ENCODE data around the gene XYLT1.

The XYLT1 gene

GRCh38 chr16:17359788-17360390 is 110.9 kb downstream of the XYLT1 start:
- DNase-seq (ENCODE audit: low read depth in 2 of 3, low spot score in 2 of 3), result peak in 1 of 3 experiments; percentile 41

DNA sequence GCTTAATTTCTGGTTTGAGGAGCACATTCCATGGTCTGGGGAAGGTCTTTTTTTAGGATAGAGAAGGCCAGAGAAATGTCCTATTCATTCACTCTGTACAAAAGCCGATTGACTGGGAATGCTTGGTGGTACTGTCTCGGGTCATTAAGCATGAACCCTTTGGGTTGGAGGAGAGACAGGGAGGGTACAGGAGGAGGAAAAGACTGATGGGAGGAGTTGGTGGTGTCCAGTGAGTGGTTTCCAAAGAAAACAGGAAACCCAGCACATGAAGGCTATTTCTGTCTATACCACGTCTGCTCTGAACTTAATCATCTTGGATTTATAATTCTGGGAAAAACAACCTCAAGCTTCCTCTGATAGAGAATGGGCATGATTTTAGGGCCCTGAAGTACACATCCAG is 111.9 kb downstream of the XYLT1 start:
- no peak for DNase-seq (ENCODE audit: low read depth in 2 of 3, low spot score in 2 of 3)

GRCh38 chr16:17358355-17358754 is 112.4 kb downstream of the XYLT1 start:
- no peak for DNase-seq (ENCODE audit: low read depth in 2 of 3, low spot score in 2 of 3)

DNA sequence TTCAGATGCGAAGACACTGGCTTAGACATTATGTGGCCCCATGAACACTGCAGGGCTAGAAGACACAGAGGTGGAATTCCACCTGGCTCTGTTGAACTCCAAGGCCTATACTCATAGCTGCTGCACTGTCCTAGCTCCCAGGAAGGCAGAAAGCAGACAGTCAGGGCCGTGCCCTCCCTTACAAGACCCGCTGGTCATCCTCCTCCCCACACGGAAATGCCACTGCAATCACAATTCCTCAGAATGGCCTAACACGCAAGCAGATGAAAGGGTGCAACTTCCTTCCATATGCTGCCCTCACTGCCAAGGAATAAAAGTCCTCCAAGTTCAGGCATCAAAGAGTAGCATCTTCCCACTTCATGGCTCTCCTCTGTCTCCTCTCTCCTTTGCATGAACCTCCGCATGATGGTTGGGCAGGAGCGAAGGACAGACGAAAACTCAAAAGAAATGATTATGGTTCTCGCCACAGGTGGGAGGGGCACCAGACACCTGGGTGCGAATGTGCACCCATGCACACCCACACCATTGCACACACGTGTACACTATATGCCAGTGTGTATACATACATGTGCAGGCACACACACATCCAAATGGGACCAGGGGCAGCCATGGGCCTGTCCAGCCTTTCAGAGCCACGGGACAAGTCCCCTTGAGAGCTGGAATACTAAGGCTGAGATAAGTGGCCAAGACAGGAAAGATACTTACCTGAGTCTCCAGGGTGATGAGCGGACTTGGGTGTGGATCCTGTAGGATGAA is 113.3 kb downstream of the XYLT1 start:
- DNase-seq (ENCODE audit: low read depth in 2 of 3, low spot score in 2 of 3), result no peak

DNA sequence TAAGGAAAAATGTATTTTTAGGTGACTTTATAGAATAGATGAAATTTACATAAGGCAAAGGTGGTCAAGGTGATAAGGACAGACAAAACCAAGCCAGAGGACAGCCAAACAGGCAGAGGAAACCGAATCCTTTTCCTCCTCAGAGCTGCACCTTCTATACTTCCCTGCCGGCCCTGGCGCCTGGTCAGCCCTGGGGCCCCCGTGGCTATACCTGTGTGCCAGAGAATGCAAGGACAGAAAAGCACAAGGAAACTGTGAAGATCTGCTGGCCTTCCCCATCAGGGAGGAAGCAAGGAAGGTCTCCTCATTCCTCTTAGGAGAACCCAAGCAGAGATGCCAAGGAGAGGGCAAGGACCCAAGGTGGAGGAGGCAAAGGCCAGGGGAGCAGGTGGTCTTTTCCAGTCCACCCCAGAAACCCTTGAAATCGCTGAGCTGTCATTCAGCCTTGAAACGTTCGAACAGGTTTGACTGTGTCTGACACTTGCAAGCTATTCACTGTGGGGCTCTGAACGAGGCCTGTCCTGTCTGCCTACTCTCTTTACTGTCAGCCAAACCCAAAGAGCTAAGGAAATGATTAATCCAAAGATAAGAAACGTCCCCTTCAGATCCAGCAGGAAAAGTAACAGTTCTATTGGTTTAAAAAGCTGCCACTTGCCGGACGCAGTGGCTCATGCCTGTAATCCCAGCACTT is 114.4 kb downstream of the XYLT1 start:
- DNase-seq (ENCODE audit: low read depth in 2 of 3, low spot score in 2 of 3), result no peak

DNA sequence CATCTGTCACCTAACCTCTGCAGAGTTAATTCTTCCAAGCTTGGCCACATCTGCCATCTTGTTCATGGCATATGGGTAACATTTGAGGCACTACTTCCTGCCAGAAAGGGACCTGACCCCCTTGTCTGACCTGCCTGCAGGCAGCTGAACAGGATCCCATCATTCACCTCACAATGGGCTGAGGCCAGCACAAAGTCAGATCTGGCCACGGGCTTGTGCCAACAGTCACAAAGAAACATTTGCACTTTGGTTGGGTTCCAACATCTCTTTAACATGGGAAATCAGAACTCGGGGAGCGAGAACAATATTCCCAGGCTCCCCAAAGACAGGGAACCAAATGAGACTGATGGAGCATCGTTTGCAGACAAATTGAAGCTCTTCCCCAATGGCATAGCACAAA is 116.1 kb downstream of the XYLT1 start:
- no peak for DNase-seq (ENCODE audit: low read depth in 2 of 3, low spot score in 2 of 3)

GRCh38 chr16:17354141-17354601 is 116.6 kb downstream of the XYLT1 start:
- DNase-seq (ENCODE audit: low read depth in 2 of 3, low spot score in 2 of 3), result no peak

- no peak for DNase-seq (ENCODE audit: low read depth in 2 of 3, low spot score in 2 of 3)
These were observed 117.2 kb downstream of the XYLT1 start for GRCh38 chr16:17353561-17353960.

DNA sequence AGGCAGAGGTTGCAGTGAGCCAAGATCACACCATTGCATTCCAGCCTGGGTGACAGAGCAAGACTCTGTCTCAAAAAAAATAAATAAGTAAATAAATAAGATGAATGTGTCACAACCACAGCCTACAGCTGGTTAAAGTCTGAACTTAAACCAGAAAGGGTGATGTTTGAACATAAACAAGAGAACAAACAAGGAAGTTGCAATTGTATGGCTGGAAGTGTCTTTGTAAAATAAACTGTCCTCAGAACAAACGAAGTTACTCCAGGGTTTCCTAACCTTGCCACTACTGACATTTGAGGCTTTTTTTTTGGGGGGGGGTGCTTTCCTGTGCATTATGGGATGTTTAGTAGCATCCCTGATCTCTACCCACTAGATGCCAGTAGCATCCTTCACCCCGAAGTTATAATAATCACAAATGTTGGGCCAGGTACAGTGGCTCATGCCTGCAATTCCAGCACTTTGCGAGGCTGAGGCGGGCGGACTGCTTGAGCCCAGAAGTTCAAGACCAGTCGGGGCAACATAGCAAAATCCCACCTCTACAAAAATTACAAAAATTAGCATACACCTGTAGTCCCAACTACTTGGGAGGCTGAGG is 119.2 kb downstream of the XYLT1 start:
- DNase-seq (ENCODE audit: low read depth in 2 of 3, low spot score in 2 of 3), result no peak

- DNase-seq (ENCODE audit: low read depth in 2 of 3, low spot score in 2 of 3), result no peak
These were observed 120.6 kb downstream of the XYLT1 start for GRCh38 chr16:17350207-17350606.

GRCh38 chr16:17348826-17349225 is 121.9 kb downstream of the XYLT1 start:
- DNase-seq (ENCODE audit: low read depth in 2 of 3, low spot score in 2 of 3), result no peak

DNA sequence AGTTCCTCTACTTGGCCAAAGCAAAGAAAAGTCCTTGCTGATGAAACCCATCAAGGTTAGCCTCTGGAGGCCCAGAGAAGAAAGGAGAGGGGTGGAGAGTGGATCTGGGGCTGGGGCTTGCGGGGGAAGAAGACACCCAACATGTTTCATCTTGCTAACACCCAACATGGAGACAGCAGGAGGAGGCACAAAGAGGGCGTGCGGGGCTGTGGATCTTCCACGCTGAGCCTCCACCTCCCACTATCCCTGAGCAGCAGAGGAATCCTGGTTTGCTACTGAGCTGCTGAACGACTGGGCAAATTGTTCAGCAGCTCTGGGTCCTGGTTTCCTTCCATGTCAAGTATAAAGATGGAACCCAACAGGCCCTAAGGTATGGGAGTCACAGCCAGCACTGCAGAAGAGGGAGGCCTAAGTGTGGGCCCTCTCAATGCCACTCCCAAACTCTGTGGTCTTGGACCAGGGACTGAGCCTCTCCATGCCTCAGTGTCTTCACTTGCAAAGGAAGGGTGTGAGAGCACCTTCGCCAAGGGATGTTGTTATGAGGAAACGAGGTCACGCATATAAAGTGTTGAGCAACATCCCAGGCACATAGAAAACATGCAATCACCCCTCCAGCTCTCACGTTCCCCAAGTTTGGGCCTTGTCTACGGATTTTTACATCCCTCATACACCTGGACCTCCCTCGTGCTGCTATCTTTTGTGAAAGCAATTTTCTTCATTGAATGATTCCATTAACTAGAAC is 122.5 kb downstream of the XYLT1 start:
- DNase-seq (ENCODE audit: low read depth in 2 of 3, low spot score in 2 of 3), result no peak

DNA sequence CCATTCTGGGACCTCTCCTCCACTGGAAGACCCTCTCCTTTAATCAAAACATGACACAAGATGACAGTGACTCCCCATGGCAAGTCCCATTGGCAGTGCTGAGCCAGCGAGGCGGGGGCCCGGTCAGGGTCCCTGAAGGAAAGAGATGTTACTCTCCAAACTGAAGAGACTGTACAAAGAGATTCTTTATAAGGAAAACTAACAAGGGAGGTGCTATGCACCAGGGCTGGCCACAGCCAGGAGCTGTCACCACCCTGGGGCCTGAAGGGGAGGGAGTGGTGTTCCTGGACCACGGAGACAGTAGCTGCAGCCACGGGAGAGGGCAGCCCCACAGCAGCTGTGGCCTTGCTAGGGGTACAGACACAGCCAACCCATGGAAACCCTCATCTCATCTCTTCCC is 123.1 kb downstream of the XYLT1 start:
- DNase-seq (ENCODE audit: low read depth in 2 of 3, low spot score in 2 of 3), result no peak

GRCh38 chr16:17346621-17347569 is 123.9 kb downstream of the XYLT1 start:
- DNase-seq (ENCODE audit: low read depth in 2 of 3, low spot score in 2 of 3), result peak in 1 of 3 experiments; percentile 47

- no peak for DNase-seq (ENCODE audit: low read depth in 2 of 3, low spot score in 2 of 3)
These were observed 125.7 kb downstream of the XYLT1 start for GRCh38 chr16:17345043-17345442.

GRCh38 chr16:17343728-17344127 is 127.0 kb downstream of the XYLT1 start:
- DNase-seq (ENCODE audit: low read depth in 2 of 3, low spot score in 2 of 3), result no peak

DNA sequence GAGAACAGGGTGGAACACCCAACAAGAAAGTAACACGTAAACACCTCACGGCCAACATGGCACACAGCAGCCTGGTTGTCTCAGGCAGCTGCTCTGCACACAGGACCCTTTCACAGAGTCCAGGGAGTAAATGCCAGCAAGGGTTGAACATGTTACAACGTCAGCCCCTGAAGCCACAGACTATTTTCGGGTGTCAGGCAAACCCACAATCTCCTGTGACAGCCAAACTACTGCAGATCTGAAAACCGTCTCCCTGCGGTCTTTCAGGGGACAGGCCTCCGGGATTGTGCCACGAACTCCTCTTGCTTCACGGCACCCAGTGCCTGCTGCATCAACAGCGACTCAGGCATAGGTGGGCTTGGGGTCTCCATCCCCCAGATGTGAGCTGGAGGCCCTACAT is 127.7 kb downstream of the XYLT1 start:
- DNase-seq (ENCODE audit: low read depth in 2 of 3, low spot score in 2 of 3), result peak in 1 of 3 experiments; percentile 19

GRCh38 chr16:17342031-17342430 is 128.7 kb downstream of the XYLT1 start:
- no peak for DNase-seq (ENCODE audit: low read depth in 2 of 3, low spot score in 2 of 3)

DNA sequence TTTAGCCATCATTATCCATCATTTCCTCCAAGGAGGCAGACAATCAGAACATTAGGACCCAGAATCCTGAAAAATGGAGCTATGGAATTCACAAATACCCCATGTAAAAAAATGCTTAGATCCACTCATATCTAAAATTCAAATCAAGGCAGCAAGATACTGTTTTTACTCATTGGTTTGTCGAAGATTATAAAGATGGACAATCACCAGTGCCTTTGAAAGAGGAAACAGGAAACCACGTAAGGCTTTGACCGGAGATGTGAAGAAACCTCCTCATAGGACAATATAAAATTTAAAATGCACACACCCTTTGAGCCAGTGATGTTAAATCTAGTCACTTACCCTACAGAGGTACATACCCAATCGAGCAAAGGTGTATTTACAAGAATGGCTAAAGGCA is 130.0 kb downstream of the XYLT1 start:
- DNase-seq (ENCODE audit: low read depth in 2 of 3, low spot score in 2 of 3), result no peak

Measured in activated CD8-positive, alpha-beta memory T cell treated with anti-CD3 and anti-CD28 coated beads for 48 hours (primary cell).